HL-60 (cell line): Measurements from ENCODE around the gene SOST.

ENCODE experiments used
- DNase-seq, 2 experiments: peaks; one replicate each; pipeline ENCODE4 v3.0.0-alpha.2; 2010 to 2020; ENCODE audit warnings: low read depth in 1 of 2, low spot score in 1 of 2
- H3K27ac ChIP-seq: fragments of 250-450 bp; sonication (Bioruptor Pico); replicated peaks from 2 replicates; pipeline ENCODE4 v1.5.1; 2020; ENCODE audit warnings: mild to moderate bottlenecking, moderate library complexity
- H3K27me3 ChIP-seq: fragments of 250-450 bp; sonication (Bioruptor Pico); 2 replicates; pipeline ENCODE4 v1.5.1; 2021; ENCODE audit warnings: mild to moderate bottlenecking, moderate library complexity; ENCODE audit not compliant: insufficient read depth, poor library complexity, severe bottlenecking
- H3K4me3 ChIP-seq: replicated peaks from 2 replicates; pipeline ENCODE4 v1.5.1; 2011; ENCODE audit warnings: mild to moderate bottlenecking, control low read depth, low read length; ENCODE audit not compliant: insufficient read depth
- GABPA ChIP-seq: IDR thresholded peaks from 2 replicates; pipeline ENCODE4 v1.6.1; 2012; ENCODE audit warnings: low read depth
- POLR2AphosphoS5 ChIP-seq: IDR thresholded peaks from 2 replicates; pipeline ENCODE4 v1.6.1; 2012; ENCODE audit warnings: low read depth
- SPI1 ChIP-seq: IDR thresholded peaks from 2 replicates; pipeline ENCODE4 v1.6.1; 2012; ENCODE audit warnings: low read depth, mild to moderate bottlenecking, borderline replicate concordance
- TF ChIP-seq, protein P1 (sequence below): IDR thresholded peaks from 2 replicates; pipeline ENCODE4 v1.6.1; 2012; ENCODE audit warnings: low read depth; ENCODE audit not compliant: insufficient replicate concordance
- TF ChIP-seq, protein P2 (sequence below): IDR thresholded peaks from one replicate; pipeline ENCODE4 v1.5.1; 2011; ENCODE audit warnings: low read length, control low read depth, inconsistent platforms; ENCODE audit not compliant: insufficient read depth

The SOST gene

DNA sequence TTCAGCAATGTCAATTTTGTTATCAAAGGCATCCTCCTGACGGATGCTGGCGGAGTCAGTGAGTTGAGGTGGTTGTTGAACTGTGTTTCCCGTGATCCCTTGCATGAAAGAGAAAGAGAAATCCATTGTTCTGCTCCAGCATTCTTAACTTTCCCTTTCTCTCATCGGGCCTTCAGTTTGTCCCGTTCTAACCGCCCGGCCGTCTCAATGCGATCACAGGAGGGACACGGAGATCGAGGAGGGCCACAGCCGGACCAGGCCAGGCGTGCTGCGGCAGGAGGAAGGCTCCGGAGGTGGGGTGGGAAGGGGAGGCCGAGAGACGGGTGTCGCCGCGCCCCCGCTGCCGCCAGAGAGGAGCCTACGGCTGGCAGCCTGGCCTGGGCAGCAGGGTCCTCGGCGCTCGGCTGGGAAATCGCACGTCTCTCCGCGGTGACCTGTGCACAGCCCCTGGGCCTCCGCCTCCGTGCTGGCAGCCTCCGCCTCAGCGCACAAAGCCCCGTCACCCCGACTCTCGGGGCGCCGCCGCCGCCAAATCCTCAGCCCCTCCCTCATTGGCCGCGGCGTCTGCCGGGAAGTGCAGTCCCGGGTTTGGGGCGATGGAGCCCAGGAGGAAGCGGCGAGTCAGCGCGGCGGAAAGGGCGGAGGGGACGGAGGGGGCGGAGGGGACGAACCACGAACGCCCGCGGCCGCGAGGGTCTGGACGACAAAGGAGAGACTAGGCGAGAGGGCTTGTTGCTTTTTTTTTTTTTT lies 38.1 kb downstream of the SOST start:
- Histone ChIP-seq H3K4me3 (peak overlapping the region; percentile 56), H3K27ac (peak overlapping the region; percentile 19; the same call in 1 of the 2 replicates)
- TF ChIP-seq SPI1 (0 out of 2 replicates have a peak, but pooled peaks have one; percentile 50), GABPA (no peak)

GRCh38 chr17:43719578-43719977 lies 39.0 kb downstream of the SOST start:
- TF ChIP-seq POLR2AphosphoS5 (no peak), SPI1 (peak; percentile 75)
- Histone ChIP-seq H3K27me3 (peaks cover 3% of the 10 kb centered on the region), H3K4me3 (no peak overlapping the region), H3K27ac (no peak overlapping the region)
- no peak for DNase-seq

More for the DNA sequence above, 38.1 kb downstream of the SOST start:
- peak; percentile 40 to 53 for DNase-seq
- H3K27me3 ChIP-seq: peaks cover 3% of the 10 kb centered on the region

GRCh38 chr17:43718544-43718943 lies 40.0 kb downstream of the SOST start:
- DNase-seq: no peak
- H3K27me3 ChIP-seq: peaks cover 6% of the 10 kb centered on the region
- TF ChIP-seq, protein P1, sequence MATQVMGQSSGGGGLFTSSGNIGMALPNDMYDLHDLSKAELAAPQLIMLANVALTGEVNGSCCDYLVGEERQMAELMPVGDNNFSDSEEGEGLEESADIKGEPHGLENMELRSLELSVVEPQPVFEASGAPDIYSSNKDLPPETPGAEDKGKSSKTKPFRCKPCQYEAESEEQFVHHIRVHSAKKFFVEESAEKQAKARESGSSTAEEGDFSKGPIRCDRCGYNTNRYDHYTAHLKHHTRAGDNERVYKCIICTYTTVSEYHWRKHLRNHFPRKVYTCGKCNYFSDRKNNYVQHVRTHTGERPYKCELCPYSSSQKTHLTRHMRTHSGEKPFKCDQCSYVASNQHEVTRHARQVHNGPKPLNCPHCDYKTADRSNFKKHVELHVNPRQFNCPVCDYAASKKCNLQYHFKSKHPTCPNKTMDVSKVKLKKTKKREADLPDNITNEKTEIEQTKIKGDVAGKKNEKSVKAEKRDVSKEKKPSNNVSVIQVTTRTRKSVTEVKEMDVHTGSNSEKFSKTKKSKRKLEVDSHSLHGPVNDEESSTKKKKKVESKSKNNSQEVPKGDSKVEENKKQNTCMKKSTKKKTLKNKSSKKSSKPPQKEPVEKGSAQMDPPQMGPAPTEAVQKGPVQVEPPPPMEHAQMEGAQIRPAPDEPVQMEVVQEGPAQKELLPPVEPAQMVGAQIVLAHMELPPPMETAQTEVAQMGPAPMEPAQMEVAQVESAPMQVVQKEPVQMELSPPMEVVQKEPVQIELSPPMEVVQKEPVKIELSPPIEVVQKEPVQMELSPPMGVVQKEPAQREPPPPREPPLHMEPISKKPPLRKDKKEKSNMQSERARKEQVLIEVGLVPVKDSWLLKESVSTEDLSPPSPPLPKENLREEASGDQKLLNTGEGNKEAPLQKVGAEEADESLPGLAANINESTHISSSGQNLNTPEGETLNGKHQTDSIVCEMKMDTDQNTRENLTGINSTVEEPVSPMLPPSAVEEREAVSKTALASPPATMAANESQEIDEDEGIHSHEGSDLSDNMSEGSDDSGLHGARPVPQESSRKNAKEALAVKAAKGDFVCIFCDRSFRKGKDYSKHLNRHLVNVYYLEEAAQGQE: no peak
- TF ChIP-seq POLR2AphosphoS5 (no peak), GABPA (no peak), SPI1 (no peak)
- TF ChIP-seq, protein P2, sequence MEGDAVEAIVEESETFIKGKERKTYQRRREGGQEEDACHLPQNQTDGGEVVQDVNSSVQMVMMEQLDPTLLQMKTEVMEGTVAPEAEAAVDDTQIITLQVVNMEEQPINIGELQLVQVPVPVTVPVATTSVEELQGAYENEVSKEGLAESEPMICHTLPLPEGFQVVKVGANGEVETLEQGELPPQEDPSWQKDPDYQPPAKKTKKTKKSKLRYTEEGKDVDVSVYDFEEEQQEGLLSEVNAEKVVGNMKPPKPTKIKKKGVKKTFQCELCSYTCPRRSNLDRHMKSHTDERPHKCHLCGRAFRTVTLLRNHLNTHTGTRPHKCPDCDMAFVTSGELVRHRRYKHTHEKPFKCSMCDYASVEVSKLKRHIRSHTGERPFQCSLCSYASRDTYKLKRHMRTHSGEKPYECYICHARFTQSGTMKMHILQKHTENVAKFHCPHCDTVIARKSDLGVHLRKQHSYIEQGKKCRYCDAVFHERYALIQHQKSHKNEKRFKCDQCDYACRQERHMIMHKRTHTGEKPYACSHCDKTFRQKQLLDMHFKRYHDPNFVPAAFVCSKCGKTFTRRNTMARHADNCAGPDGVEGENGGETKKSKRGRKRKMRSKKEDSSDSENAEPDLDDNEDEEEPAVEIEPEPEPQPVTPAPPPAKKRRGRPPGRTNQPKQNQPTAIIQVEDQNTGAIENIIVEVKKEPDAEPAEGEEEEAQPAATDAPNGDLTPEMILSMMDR: no peak
- no peak overlapping the region for H3K27ac ChIP-seq
- no peak overlapping the region for H3K4me3 ChIP-seq

GRCh38 chr17:43717913-43718312 lies 40.7 kb downstream of the SOST start:
- H3K27me3 ChIP-seq: peaks cover 11% of the 10 kb centered on the region
- no peak for TF ChIP-seq POLR2AphosphoS5
- TF ChIP-seq, protein P1: no peak
- TF ChIP-seq GABPA: no peak
- TF ChIP-seq, protein P2: no peak
- no peak for TF ChIP-seq SPI1
- H3K4me3 ChIP-seq: no peak overlapping the region
- DNase-seq: no peak
- no peak overlapping the region for H3K27ac ChIP-seq
